GM21723 (cell line): ENCODE results near the gene OTOS.
A peak's percentile ranks its signal among the peaks of the same experiment; 100 is the strongest.

ENCODE experiments used
- ATAC-seq: cut with Tn5 transposase; IDR thresholded peaks from one replicate; pipeline ENCODE4 v1.9.1; 2021; ENCODE audit warnings: mild to moderate bottlenecking, moderate library complexity; ENCODE audit not compliant: unreplicated experiment

OTOS gene

DNA sequence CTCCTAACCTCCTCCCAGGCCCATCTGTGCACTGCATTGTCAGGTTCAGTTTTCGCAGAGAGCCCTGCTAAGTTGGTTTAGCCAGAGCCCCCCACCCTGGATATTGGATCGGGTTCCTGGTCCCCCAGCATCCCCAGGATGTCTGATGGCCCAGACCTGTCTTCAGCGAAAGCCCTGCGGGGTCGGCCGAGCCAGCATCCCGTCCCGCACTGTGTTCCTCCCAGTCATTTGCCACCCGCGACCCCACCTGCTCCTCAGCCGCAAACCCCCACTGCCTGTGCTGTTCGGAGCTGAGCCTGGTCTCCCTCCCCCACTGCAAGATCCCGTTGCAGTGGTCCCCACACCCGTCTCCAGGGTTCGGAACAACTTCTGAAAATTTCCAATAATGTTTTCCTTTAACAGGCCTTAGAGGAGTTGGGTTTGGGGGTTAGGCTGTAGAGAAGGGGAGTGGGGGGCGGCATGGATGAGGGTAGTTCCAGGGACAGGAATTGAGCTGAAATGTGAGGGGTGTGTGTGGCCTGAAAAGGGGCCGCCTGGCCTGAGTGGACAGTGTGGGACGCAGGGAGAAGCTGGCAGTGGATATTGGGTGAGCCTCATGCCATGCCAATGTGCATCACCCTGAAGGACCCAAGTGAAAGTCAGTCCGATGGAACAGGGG is 2.7 kb downstream of the OTOS start:
- no peak for ATAC-seq

DNA sequence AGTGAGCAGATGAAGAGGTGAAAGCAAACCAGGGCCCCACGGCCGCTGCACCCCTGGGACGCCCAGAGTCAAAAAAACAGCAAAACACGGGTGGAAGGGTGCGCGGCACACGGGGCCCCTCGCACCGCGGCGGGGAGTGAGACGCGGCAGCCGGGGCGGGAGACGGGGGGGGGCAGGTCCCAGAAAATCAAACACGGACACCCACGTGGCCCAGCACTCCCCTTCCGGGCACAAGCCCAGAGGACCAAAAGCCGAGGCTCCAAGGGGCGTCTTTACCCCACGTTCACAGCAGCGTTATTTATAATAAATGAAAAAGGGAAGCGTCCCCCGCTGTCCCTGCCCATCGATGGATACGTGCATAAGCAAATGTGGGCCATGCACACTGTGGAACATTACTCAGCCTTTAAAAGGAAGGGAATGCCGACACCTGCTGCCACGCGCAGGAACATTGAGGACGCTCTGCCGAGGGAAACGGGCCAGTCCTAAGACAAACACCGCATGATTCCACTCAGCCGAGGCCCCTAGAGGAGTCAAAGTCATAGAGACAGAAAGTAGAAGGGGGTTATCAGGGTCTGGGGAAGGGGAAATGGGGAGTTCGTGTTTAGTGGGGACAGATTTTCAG is 3.7 kb downstream of the OTOS start:
- peak; percentile 16 for ATAC-seq

DNA sequence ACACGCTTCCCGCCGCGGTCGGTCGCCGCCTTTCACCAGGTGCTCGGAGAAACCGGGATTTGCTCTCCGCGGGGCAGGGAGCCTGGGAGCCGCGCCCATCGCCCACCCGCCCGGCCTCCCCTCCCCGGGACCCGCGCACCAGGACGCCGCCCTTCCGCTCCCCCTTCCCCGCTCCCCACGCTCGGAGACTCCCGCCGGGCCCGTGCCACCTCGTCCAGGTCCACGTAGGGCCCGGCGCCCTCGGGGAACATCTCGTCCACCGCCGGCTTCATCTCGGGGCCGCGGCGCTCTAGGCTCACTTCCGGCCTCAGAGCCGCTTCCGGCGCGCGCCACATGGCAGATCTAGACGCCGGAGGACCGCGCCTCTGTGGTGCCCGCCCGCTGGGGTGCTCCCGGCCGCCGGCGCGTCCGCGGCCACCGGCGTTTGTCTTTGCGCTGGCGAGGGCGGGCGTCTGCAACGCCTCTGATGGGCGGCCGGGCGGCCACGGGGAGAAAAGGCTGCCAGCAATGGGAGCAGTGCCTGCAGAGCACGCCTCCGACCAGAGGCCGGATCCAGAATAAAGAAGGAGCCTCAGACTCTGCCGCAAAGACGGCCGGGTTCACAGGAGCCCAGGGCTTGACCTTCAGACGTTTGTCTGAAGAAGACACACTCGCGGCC is 4.3 kb downstream of the OTOS start, which contains the start of gene COPS9:
COPS9 (minus strand) TSS at position 293 of the 658 bp plus-strand sequence; CDS start at position 272, 21 bp downstream.
- peak; percentile 94 for ATAC-seq

DNA sequence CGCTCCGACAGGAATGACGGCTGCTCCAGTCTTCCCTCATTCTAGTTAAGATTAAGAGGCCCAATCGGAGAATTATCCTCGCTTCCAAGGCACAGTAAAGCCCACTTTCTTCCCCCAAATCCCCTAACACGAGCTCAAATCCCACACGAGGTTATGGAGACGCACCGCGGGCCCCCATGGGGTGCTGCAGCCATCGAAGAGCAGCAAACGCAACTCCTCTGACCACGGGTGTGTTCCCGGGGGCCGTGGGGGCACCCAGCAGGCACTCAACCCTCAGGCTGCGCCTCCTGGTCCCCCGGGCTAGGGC is 4.8 kb downstream of the OTOS start:
- peak; percentile 32 for ATAC-seq

DNA sequence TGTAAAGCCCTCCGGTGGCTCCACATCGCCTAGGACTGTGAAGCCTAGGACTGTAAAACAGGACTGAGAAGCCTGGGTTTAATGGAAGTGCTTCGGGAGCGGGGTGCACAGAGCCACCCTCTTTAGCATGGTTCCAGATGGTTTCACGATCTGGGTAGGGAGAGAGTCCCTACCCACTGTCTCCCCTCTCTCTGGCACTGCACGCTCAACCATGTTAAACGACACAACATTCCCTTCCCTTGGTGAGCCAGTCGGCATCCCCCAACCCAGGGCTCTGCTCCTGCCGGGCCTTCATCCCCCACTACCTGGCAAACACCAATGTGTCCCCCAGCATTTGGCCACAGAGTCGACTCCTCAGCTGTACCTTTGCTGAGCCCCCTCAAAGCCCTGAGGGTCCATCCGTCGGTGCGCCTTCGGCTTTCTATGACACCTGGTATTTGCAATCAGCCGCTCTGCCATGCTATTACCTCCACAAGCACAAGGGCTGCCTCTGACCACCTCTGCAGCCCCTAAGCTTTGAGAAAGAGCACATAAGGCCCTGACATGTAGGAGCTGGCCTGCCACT is 5.4 kb downstream of the OTOS start:
- no peak for ATAC-seq

DNA sequence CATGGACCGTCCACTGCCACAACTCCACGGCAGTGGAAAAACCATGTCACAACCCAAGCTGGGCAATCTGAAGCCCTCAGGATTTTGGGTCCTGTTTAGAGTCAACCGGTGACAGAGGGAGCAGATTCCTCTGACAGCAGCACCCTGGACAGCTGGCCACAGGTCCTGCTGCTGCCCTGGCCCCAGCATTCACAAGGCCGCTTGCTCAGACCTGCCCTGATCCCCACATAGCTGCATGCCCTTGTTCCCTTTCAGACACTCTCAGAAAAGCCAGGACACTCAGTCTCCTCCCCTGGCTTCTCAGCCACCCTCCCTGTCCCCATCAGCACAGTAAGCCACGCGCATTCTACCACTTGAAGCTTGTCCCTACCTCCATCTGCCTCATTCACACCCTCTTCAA is 6.0 kb downstream of the OTOS start:
- no peak for ATAC-seq

DNA sequence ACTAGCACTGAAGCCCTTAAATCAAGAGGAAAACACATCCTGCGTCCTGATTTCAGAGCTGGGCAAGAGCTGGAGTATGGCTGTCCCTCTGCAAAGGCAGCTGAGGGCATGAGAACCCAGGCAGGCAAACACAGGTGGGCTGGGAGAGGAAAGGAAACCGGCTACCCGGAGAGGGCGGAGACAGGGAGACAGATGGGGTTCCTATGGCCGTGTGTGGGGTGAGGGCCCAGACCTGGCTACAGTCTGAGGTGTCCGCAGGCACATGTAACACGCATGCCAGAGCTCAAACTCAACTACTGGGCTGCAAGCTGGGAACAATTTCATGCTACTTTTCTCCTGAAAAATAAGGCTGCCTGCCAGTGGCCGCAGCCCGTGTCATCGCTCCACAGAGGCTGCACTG is 7.1 kb downstream of the OTOS start:
- no peak for ATAC-seq

DNA sequence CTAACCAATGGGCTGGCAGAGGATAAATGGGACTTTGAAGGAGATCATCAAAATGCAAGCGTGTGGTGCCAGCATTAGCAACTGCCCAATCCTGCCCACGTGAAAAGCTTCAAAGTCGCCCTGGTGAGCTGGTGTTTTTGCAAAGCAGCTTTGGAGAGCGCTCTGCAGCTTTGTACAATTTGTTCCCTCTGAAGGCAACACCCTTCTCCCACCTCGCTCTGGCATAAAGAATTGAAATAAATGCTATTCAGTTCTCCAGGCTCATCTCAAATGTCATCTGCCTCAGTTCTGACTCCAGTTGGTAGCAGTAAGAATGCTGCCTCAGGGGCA is 7.8 kb downstream of the OTOS start:
- no peak for ATAC-seq

DNA sequence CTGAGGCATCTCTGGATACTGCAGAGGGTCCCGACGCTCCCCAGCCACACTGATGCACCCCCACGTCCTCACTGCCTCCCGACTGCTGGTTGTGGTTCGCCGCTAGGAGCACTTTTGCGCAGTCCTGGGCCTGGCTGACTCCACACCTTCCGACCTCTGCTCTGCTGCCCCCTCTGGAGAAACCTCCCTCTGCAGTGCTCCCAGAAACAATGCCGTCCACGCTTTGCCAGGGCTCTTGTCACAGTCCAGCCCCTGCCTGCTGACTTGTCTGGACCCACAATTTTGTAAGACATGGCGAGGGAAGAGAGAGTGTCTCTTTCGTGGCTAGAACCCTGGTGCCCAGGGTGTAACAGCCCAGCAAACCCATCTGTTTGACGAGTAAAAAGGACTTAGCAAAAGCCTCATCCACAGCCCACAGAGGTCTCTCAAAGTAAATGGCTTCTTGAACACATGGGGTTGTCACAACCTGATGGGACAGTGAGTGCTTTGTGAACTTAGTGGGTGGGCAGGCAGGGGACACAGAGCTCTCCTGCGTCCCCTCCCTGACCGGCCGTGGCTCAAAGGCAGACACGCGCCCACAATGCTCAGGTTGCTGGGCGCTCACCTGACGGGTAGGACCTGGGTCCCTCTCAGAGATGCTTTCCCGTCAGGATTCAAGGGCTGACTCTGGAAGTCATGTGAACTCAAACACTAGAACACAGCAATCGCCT is 8.4 kb downstream of the OTOS start:
- ATAC-seq, result no peak

DNA sequence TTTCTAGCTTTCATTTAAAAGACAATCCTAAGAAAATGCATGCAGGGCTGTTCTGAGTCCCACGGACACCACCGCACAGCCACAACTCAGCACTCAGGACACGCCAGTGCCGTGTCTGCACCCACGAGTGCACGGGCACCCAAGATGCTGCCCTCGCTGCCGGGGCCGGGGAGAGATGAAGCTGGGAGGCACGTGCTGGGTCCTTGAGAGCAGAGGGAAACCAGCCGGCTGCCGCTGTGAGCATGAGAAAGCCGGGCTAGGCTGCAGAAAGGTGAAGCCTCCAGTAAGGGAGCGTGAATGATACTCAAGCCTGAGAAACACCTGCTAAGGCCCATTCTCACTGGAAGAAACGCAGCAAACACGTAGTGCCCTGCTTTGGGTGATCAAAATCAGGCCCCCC is 9.2 kb downstream of the OTOS start:
- no peak for ATAC-seq

DNA sequence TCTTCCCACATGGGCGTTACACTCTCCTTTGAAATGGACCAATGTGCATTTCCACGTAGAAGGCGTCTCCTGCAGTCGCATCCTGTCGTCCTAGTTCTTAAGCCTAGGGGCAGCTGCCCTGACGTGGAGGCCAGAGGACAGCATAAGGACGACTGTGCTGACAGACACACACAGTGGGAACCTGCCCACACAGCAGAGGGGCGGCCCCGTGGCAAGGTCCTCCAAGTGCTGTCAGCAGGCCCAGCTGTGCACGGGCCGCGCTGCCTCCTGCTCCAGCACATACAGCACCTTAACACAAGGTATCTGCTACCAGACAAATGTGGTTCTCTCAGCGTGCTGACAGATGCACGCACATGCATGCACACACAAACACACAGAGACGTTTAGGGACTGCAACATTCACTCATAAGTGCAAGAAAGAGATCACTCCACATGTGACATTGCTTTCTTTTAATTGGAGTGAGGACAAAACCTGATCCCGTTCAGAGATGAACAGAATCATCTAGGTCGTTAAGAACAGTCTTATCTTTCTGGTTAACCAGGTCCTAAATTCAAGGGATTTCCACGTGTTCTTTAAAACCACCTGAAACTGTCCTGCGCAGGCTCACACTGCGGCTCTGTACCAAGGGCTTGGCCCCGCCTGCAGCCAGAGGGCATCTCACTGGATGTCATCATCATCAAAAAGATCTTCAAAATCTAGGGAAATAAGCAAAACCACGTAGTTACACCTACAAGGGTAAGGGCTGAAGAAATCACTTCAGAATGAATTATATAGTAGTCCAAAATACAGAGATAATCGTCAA is 9.9 kb downstream of the OTOS start:
- ATAC-seq, result no peak

DNA sequence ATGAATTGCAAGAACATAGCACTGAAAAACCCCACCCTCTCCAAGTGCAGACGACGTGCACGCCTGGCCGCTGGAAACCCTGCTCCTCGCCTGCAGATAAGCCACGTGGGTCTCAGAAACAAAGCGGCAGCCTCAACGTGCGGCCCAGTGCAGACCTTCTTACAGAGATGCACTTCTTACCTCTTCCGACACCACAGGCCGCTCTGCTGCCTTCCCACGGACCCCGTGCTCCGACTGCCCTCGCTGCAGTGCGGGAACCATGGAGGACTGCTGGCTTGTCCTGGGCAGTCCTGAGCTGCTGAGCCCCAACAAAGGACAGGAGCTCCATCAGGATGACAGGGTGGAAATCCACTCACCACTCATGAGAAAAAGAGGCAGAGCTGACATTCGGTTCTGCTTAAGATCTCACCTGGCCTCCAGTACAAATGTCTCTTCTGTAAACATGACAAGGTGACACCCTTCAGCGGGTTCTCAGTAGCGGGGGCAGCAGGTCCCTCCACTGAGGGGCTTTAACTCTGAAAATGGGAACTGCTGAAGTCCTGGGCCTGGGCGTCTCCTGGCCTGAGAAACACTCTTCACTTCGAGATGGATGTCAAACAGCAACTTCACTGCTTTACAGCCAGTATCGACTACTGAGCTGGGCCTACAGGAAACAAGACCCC is 10.6 kb downstream of the OTOS start:
- ATAC-seq, result no peak

DNA sequence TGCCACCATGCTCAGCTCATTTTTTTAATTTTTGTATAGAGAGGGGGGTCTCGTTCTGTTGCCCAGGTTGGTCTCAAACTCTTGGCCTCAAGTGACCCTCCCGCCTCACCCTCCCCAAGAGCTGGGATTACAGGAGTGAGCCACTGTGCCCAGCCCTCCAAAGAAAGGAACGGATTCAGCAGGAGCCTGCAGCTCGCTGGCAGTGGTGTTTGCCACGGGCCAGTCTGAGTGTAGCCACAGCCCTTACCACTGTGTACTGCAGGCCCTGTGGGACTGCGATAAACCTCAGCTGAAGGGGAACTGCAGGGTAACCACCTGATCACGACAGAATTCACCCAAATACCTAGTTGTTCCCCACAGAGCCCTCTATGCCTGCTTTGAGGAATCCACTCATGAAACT is 11.1 kb downstream of the OTOS start:
- no peak for ATAC-seq

DNA sequence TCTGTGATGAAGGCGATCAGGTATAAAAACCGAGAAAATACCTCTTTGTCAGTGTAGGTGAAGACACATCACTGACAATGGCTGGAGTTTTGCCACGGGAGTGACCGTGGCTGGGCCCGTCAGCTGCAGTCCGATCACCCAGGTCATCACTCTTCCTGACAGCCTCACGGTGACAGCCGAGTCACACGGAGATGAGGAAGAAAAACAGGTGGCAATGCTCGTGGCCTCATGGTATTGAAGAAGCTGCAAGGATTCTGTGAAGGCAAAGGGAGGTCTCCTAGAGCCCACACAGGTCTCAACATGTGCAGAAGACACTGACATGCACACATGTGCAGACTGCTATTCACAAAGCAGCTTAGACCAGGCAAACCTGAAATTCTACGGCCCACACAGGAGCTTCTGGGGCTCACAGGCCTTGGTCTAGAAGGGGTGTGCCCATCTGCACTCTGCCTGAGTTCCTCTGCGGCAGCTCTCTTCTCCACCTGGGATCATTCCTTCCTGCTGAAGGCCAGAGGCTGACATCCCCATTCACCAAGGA is 11.8 kb downstream of the OTOS start:
- ATAC-seq, result no peak

DNA sequence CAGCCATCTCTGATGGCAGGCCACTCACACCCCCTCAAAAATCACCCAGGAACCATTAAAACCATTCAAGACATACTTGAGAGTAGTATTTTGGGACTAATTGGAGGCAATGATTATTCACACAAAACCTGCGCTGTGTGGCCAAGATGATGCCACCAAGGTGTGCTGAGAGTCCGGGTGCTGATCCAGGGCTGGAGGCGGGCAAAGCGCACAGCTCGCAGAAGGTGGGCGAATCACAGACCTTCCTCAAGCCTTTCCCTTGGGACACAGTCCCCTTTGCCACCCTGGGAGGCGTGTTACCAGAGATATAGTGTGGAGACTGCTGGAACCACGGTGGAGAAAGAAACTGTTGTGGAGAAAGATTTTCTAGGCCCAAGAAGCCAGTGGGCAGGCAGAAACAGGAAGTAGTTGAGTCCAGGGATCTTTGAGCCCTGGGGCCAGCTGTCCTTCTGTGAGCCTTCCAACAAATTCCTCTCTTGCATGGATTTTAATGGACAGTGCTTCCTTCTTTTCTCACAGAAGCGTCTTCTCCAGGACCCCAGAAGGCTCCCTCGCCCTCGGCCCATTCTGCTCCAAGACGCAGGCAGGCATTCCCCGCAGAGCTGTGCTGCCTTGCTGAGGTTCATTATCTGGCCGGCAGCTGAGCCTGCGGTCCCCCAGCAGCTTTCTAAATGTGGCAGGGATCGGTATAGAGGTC is 12.4 kb downstream of the OTOS start:
- ATAC-seq, result no peak

DNA sequence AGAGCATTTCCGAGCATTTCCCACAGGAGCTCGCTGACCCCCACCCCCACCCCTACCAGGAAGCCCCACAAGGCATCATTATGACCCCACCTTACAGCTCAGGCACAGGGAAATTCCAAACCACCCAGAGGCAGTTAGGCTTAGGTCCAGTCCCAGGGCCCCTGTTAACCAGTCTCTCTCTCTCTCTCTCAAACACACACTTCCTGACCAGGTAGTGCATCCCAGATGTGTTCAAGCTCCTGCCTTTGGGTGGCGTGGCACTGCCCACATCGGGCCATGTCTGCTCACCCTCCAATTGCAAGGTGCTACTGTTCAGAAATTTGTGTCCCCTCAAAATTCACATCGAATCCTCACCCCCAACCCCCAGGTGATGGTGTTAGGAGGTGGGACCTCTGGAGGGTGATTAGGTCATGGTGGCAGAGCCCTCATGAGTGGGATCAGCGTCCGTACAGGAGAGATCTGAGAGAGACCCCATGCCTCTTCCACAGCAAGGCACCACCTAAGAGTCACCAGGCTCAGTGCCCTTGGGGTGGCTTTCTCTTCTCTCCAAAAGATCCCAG is 13.2 kb downstream of the OTOS start:
- no peak for ATAC-seq

DNA sequence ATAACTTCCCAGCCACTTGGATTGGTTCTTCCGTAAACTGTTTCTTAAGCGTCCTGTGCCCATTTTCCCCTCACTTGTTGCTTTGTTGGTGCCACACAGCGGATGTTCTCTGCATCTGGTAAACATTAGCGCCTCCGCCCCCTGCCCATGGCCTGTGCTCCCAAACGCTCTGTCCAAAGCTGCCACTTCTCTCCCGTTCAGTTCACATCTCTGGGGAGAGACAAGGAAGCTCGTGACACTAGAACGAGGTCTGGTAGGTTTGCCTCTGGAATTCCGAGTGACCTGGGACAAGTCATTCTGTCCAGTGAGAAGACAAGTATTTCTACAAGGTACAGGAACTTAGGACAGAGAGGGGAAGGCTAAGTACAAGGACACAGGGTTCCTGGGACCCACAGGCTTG is 13.7 kb downstream of the OTOS start:
- ATAC-seq, result no peak

DNA sequence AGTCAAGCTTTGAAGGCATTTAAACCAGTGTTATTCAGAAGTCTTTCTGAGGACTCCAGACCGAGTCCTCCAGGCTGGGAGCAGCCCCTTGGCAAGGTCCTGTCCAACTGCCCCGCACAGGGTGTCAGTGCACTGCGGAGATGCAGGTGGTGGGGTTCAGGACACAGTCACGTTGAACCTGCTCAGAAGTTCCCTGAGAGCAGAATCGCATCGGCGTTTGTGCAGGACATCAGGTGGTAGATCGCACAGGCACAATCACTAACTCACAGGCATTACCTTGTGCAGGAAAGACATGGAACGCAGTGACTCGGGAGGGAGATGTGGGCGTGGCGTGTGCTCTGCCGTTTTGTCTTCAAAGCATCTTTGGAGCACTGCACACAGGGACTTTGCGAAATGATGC is 14.7 kb downstream of the OTOS start:
- no peak for ATAC-seq

DNA sequence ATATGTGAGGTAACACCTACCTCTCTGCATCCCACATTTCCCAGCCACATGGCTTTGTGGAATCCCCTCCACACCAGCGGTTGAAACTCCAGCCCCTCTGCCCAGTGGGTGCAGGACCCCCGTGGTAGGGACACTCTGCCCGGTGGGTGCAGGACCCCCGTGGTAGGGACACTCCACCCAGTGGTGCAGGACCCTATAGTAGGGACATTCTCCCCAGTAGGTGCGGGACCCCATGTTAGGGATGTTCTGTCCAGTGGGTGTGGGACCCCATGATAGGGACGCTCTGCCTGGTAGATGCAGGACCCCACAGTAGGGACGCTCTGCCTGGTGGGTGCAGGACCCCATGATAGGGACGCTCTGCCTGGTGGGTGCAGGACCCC is 15.8 kb downstream of the OTOS start:
- no peak for ATAC-seq
